Stomach (tissue), 4 donors: ENCODE results near the gene GARIN6.

Source experiments
- EP300 ChIP-seq: sonication (generic); formaldehyde crosslinking; IDR thresholded peaks from one replicate; pipeline ENCODE4 v1.6.1; 2017; ENCODE audit warnings: antibody characterized with exemption
- POLR2A ChIP-seq, 4 donors: fragments of 450-650 bp; IDR thresholded peaks; one replicate each; pipeline ENCODE4 v1.6.1; 2016; ENCODE audit warnings: antibody characterized with exemption in 4 of 4, control low read depth in 2 of 4, mild to moderate bottlenecking in 1 of 4, moderate library complexity in 1 of 4
- POLR2AphosphoS5 ChIP-seq, 3 donors: sonication (generic); formaldehyde crosslinking; IDR thresholded peaks; one replicate each; pipeline ENCODE4 v1.6.1; 2016; ENCODE audit warnings: antibody characterized with exemption in 3 of 3
- TF ChIP-seq, protein P1 (sequence below), 7 experiments: fragments of 450-650 bp in 4 of 7; fragments of 200-600 bp in 3 of 7; sonication (generic) in 3 of 7; IDR thresholded peaks; one replicate each; pipeline ENCODE4 v1.5.1; 2016 to 2019; ENCODE audit warnings: antibody characterized with exemption in 7 of 7, control low read depth in 2 of 7, mild to moderate bottlenecking in 1 of 7

DNA sequence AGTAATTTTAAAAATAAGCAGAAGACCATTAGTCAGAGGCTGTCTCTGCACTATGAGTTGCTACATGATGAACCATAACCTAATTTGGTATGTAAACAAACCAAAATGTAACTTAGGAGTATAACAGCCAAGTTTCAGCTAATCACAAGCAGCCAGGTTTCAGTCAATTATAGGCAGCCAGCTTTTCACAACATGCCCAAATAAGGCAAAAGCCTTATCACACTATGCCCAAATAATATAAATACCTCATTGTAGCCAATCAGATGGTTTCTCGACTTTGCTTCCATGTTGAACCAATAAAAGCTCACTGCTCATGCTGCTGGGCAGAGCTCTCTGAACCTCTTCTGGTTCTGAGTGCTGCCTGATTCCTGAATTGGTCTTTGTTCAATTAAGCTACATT is 38.6 kb downstream of the GARIN6 start:
- no peak for TF ChIP-seq POLR2A (IDR thresholded peaks at IDR 0.05)
- no peak for TF ChIP-seq EP300
- TF ChIP-seq, protein P1, sequence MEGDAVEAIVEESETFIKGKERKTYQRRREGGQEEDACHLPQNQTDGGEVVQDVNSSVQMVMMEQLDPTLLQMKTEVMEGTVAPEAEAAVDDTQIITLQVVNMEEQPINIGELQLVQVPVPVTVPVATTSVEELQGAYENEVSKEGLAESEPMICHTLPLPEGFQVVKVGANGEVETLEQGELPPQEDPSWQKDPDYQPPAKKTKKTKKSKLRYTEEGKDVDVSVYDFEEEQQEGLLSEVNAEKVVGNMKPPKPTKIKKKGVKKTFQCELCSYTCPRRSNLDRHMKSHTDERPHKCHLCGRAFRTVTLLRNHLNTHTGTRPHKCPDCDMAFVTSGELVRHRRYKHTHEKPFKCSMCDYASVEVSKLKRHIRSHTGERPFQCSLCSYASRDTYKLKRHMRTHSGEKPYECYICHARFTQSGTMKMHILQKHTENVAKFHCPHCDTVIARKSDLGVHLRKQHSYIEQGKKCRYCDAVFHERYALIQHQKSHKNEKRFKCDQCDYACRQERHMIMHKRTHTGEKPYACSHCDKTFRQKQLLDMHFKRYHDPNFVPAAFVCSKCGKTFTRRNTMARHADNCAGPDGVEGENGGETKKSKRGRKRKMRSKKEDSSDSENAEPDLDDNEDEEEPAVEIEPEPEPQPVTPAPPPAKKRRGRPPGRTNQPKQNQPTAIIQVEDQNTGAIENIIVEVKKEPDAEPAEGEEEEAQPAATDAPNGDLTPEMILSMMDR (IDR thresholded peaks at IDR 0.05) = no peak
- no peak for TF ChIP-seq POLR2AphosphoS5 (IDR thresholded peaks at IDR 0.05)
